Glutamatergic neuron (in vitro differentiated cells): ENCODE measurements around the gene AREL1. TPM values are rescaled to one million over a fixed set of nuclear protein-coding genes. Genes with fewer than 3 reads are reported as not detected.

ENCODE experiments used
- DNase-seq: peaks from one replicate; pipeline ENCODE4 v3.0.0; 2022
- H3K27ac Mint-ChIP-seq: one replicate; pipeline ENCODE4 v1.8.0; 2020; ENCODE audit warnings: mild to moderate bottlenecking, mixed read lengths, inconsistent platforms; ENCODE audit not compliant: unreplicated experiment
- H3K27me3 Mint-ChIP-seq: one replicate; pipeline ENCODE4 v1.8.0; 2020; ENCODE audit warnings: mild to moderate bottlenecking, moderate library complexity, mixed read lengths, inconsistent platforms; ENCODE audit not compliant: unreplicated experiment
- H3K36me3 Mint-ChIP-seq: one replicate; pipeline ENCODE4 v1.8.0; 2020; ENCODE audit warnings: mild to moderate bottlenecking, mixed read lengths, inconsistent platforms; ENCODE audit not compliant: unreplicated experiment
- H3K4me1 Mint-ChIP-seq: one replicate; pipeline ENCODE4 v1.8.0; 2020; ENCODE audit warnings: mild to moderate bottlenecking, low read depth, mixed read lengths, inconsistent platforms; ENCODE audit not compliant: unreplicated experiment
- H3K4me3 Mint-ChIP-seq: one replicate; pipeline ENCODE4 v1.8.0; 2020; ENCODE audit warnings: mild to moderate bottlenecking, mixed read lengths, inconsistent platforms; ENCODE audit not compliant: unreplicated experiment
- H3K9me3 Mint-ChIP-seq: one replicate; pipeline ENCODE4 v1.8.0; 2020; ENCODE audit warnings: mild to moderate bottlenecking, moderate library complexity, mixed read lengths, inconsistent platforms; ENCODE audit not compliant: unreplicated experiment
- CTCF ChIP-seq: fragments of 200-600 bp; sonication (generic); IDR thresholded peaks from one replicate; pipeline ENCODE4 v1.5.0; 2021; ENCODE audit not compliant: partially characterized antibody, unreplicated experiment
- total RNA-seq: library from RNA; stranded (reverse); fragmentation: NEBNext Ultra II Directional; extraction: Animal tissue kit (Norgen Biotek cat#: 25700); gene quantifications from one replicate; pipeline ENCODE4 v1.2.1, GENCODE V29; 2021; ENCODE audit not compliant: unreplicated experiment

Gene AREL1
- total RNA-seq, 1 donor from 2014 or later, result 69.7 TPM

DNA sequence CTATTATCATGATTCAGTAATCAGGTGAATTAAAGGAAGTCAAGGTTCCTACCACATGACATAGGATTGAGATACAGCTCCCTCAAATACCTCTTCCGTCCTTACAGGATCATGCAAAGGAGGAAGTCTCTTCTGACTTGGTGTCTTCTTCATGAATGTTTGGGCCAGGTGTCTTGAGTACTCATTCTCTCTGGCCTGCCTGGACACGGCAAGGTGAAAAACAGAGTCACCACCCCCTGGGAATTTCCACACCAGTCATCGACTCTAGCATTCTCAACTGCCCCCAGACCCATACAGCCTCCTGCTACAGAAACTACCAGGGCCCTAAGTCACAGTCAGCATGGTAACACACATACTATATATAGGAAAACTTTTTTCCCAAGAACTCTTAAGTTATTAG lies 55.9 kb downstream of the AREL1 start:
- peaks cover 3% of the 10 kb centered on the region for H3K9me3 Mint-ChIP-seq
- H3K27ac Mint-ChIP-seq, result no peak overlapping the region
- no peak for DNase-seq
- H3K4me1 Mint-ChIP-seq, result no peaks in the 10 kb centered on the region
- no peaks in the 10 kb centered on the region for H3K36me3 Mint-ChIP-seq
- no peak for TF ChIP-seq CTCF
- no peak overlapping the region for H3K4me3 Mint-ChIP-seq
- H3K27me3 Mint-ChIP-seq, result no peaks in the 10 kb centered on the region

GRCh38 chr14:74655599-74656395 lies 57.1 kb downstream of the AREL1 start:
- Mint-ChIP-seq H3K36me3 (no peaks in the 10 kb centered on the region), H3K27ac (no peak overlapping the region), H3K4me1 (no peaks in the 10 kb centered on the region), H3K27me3 (no peaks in the 10 kb centered on the region), H3K4me3 (no peak overlapping the region), H3K9me3 (peaks cover 3% of the 10 kb centered on the region)
- no peak for DNase-seq
- no peak for TF ChIP-seq CTCF

DNA sequence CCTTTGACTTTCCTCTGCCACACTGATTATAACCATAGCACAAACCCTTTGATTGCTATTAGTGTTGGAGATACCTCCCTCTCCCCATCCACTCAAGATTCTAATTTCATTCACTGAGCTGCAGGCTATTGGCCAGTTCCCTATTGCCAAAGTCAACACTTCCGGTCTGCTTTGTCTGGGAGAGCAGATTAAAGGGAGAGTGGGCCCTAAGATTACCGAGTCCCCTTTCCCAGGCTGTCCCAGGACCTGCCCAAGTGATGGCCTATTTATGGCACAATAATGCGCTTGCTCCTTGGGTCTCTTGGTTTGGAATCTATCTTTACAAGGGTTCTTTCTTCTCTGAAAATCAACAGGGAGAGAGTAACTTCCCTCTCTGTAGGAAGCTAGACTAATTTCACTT lies 57.9 kb downstream of the AREL1 start:
- Mint-ChIP-seq H3K9me3 (peaks cover 3% of the 10 kb centered on the region), H3K4me1 (no peaks in the 10 kb centered on the region), H3K27ac (no peak overlapping the region), H3K36me3 (no peaks in the 10 kb centered on the region), H3K4me3 (no peak overlapping the region), H3K27me3 (no peaks in the 10 kb centered on the region)
- TF ChIP-seq CTCF, result no peak
- no peak for DNase-seq

DNA sequence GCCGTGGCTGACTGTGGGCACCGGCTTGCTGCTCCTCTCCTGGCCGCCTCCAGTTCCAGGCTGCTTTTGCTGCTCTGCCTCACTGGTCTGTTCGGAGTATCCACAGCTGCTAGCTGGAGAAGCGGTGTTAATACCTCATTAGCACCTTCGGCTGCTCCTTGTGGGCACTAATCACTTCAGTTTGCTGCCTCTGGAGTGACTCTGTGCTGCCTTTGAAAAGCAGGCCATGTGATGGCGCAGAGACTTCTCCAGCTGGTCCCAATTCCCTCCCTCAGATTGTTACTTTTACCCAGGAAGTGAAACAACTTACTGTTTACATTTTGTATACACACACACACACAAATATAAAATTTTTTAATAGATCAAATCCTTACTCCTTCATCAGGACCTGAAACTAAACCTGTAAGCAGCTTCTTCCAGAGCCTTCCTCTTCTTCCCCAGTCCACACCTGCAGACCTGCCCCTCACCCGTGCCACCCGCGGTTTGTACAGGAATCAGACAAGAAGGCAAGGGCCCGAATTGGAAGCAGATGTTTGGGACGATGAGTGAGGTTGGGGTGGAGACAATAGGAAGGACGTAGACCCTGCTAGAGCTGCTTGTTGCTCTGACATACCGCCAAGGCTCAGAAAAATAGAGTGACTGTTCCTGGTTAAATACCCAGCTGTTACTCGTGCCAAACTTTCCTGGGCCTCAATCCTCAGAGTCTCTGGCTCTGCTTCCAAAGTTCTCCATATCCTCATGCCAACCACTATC lies 59.3 kb downstream of the AREL1 start:
- peaks cover 3% of the 10 kb centered on the region for H3K9me3 Mint-ChIP-seq
- DNase-seq, result no peak
- no peak overlapping the region for H3K4me3 Mint-ChIP-seq
- peaks cover 6% of the 10 kb centered on the region for H3K4me1 Mint-ChIP-seq
- H3K36me3 Mint-ChIP-seq, result no peaks in the 10 kb centered on the region
- H3K27me3 Mint-ChIP-seq, result no peaks in the 10 kb centered on the region
- H3K27ac Mint-ChIP-seq, result no peak overlapping the region
- no peak for TF ChIP-seq CTCF

GRCh38 chr14:74652541-74652940 lies 60.3 kb downstream of the AREL1 start:
- peaks cover 3% of the 10 kb centered on the region for H3K27me3 Mint-ChIP-seq
- H3K4me3 Mint-ChIP-seq, result no peak overlapping the region
- H3K36me3 Mint-ChIP-seq, result no peaks in the 10 kb centered on the region
- no peak for TF ChIP-seq CTCF
- peaks cover 12% of the 10 kb centered on the region for H3K4me1 Mint-ChIP-seq
- no peak overlapping the region for H3K27ac Mint-ChIP-seq
- H3K9me3 Mint-ChIP-seq, result peaks cover 3% of the 10 kb centered on the region
- DNase-seq, result no peak
